ENCODE results near the gene STRIP2. TPM values are rescaled to one million over a fixed set of nuclear protein-coding genes. Genes with fewer than 3 reads are reported as not detected.

Gene STRIP2
- total RNA-seq, 1 donor from 2014 or later: 1.3 TPM

DNA sequence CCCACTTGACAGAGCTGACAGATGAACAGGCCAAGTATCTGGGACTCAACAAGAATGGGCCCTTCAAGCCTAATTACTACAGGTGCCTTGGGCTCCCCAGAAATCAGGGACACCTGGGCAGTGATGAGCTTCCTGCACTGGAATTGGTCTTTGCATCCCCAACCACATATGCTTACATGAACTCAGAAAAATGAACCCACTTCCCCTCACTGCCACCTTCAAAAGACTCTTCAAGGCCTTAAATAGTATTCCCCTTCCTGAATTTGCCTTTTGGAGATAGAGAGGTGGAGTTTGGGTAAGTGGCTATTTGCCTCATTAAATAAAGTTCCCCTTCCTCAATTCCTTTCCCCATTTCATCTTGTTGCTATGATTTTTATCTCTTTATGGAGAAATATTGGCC, 7.8 kb upstream of the STRIP2 start:
- Histone ChIP-seq H3K4me1 (no peaks in the 10 kb centered on the region), H3K36me3 (peaks cover 50% of the 10 kb centered on the region)
- no peak for TF ChIP-seq CTCF (IDR thresholded peaks at IDR 0.05)

DNA sequence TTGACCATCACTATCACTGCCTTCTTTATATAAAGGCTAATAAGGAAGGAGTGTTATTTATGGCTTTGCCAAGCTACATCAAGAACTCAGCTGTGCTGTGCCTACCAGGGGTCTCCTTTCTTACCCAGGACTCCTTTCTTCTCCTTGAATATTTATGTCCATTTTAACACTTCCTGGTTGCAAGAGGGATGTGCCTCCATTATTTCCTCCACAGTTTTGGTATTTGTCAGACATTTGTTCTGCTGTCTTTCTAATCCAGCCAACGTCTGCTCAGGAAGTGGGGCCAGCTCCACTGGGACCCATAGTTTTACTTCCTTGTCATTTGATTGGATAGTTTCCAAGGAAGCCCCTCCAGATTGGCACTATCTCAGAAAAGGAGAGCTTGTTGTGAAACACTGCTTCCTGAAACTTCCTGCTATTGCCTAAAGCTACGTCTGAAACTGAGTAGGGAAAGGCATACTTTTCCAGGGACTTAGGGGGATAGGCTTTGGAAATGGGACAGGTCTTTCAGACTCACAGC, 6.6 kb upstream of the STRIP2 start:
- Histone ChIP-seq H3K4me1 (no peaks in the 10 kb centered on the region), H3K36me3 (peaks cover 40% of the 10 kb centered on the region), H3K27me3 (no peaks in the 10 kb centered on the region), H3K9me3 (no peaks in the 10 kb centered on the region), H3K27ac (no peak overlapping the region), H3K4me3 (no peak overlapping the region)
- intact Hi-C loops (cut with DNase I): no loop called here
- DNase-seq: no peak
- no peak for ATAC-seq
- no peak for TF ChIP-seq CTCF (IDR thresholded peaks at IDR 0.05)

More for the DNA sequence above, 7.8 kb upstream of the STRIP2 start:
- Histone ChIP-seq H3K9me3 (no peaks in the 10 kb centered on the region), H3K27ac (no peak overlapping the region), H3K27me3 (no peaks in the 10 kb centered on the region), H3K4me3 (no peak overlapping the region)
- ATAC-seq: no peak
- intact Hi-C loops (cut with DNase I): no loop called here
- DNase-seq: no peak

DNA sequence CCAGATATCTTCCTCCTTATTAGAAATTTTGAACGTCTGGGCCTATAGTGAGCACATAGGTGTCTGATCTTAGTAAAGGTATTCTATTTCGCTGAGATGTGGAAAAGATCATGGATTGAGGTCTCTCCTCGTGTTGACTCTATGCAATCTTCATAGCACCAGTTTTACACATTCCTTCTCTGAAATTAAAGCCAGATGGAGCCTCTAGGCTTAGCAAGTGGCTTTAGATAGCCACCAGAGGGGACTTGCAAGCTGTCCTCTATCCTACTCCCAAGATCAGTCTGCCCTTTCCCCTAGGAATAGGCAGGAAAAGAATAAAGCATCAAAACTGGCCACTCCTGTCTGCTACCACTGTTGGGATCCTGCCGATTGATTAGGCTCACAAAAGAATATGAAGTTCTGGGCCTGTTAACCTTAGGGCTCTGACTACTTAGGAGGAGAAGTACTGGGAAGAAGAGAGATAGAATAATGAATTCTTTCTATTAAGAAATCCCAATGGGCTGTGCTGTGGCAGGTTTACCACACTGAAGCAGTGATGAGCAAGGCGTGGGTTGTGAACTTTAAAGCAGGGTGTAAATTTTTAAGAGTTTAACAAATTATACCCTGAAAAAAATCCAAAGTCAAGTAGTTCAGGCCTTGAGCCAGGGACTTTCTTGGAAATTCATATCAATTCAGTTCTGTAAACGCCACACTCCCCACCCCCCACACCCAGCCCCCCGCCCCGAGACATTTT, 2.2 kb upstream of the STRIP2 start:
- Histone ChIP-seq H3K9me3 (no peaks in the 10 kb centered on the region), H3K27ac (no peak overlapping the region), H3K36me3 (peaks cover 3% of the 10 kb centered on the region), H3K4me3 (no peak overlapping the region), H3K4me1 (peaks cover 13% of the 10 kb centered on the region), H3K27me3 (peaks cover 12% of the 10 kb centered on the region)
- intact Hi-C loops (cut with DNase I): no loop called here
- DNase-seq (no peak), ATAC-seq (no peak)
- no peak for TF ChIP-seq CTCF (IDR thresholded peaks at IDR 0.05)

DNA sequence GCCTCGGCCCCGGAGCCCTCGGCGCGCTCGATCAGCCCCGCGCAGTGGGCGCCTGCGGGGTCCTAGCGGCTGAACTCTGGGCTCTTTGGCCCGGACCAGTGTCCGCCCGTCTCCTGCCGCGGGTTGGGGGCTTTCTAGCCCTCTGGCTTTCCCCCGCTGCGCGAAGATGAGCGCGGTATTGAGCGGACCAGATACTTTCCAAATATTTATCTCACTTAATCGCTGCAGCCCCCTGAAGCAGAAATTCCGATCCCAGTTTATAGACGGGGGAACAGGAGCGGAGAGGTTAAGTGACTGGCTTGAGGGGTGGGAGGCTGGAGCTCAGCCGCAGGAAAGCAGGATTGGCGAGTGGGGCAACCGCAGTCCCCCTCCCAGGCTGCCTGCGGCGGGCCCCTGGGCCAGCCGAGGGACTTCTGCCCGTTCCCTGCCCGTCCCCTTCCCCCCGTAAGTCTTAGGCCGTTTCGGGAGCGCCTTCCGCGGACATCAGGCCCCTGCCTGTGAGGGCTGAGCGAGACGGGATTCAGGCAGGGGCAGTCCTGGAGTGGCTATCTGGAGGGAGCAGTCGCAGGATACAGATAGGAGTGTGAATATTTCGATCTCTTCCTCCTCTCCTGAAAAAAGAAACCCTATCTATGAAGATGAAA, 565 bp downstream of the STRIP2 start:
- H3K4me1 ChIP-seq: peaks cover 13% of the 10 kb centered on the region
- H3K27ac ChIP-seq: no peak overlapping the region
- no peaks in the 10 kb centered on the region for H3K9me3 ChIP-seq
- TF ChIP-seq CTCF (IDR thresholded peaks at IDR 0.05): no peak
- H3K36me3 ChIP-seq: no peaks in the 10 kb centered on the region
- no peak for ATAC-seq
- no peak for DNase-seq
- peak overlapping the region; percentile 88 for H3K4me3 ChIP-seq
- intact Hi-C loops (cut with DNase I): no loop called here
- H3K27me3 ChIP-seq: peaks cover 12% of the 10 kb centered on the region

DNA sequence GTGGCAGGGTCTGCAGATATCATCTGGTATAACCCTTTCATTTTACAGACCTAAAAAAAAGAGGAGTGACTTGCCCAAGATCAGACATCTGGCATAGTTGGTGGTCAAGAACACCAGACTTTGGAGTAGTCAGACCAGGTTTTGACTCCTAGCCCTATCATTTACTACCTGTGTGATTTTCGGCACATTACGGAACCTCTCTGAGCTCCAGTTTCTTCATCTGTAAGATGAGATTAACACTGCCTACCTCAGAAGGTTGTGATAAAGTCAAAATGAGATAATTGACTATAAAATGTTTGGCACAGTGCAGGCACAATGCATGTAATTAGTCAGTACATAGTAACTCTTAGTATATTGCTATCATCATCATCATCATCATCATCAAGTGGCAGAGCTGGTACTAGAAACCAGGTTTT, 1.2 kb downstream of the STRIP2 start:
- peaks cover 13% of the 10 kb centered on the region for H3K4me1 ChIP-seq
- intact Hi-C loops (cut with DNase I): no loop called here
- ATAC-seq: no peak
- H3K36me3 ChIP-seq: no peaks in the 10 kb centered on the region
- H3K4me3 ChIP-seq: peak overlapping the region; percentile 88
- peaks cover 12% of the 10 kb centered on the region for H3K27me3 ChIP-seq
- H3K27ac ChIP-seq: no peak overlapping the region
- H3K9me3 ChIP-seq: no peaks in the 10 kb centered on the region
- no peak for TF ChIP-seq CTCF (IDR thresholded peaks at IDR 0.05)
- no peak for DNase-seq
